HG03469 (cell line): ENCODE data around the gene CUEDC2.

Source experiments
- ATAC-seq: cut with Tn5 transposase; IDR thresholded peaks from one replicate; pipeline ENCODE4 v1.9.1; 2021; ENCODE audit warnings: mild to moderate bottlenecking, moderate library complexity, moderate number of reproducible peaks; ENCODE audit not compliant: unreplicated experiment

CUEDC2 gene

DNA sequence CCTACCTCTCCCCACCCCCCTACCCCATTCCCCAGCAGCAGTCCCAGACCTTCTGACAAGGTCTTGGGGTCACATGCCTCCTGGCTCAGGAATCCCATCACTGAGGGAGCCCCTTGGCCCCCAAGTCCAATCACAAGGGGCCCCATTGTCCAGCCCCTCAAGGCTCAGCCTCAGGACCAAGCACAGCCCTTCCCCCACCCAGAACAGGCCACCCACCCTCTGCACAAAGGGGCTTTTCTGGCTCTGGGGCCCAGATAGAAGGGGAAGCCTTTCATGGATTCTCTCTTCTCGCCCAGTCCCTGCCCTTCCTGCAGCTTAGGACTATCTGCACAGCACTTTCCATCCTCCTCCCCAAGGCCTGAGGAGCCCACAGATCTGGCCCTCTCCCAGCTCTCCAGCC is 6.9 kb downstream of the CUEDC2 start:
- ATAC-seq = no peak

DNA sequence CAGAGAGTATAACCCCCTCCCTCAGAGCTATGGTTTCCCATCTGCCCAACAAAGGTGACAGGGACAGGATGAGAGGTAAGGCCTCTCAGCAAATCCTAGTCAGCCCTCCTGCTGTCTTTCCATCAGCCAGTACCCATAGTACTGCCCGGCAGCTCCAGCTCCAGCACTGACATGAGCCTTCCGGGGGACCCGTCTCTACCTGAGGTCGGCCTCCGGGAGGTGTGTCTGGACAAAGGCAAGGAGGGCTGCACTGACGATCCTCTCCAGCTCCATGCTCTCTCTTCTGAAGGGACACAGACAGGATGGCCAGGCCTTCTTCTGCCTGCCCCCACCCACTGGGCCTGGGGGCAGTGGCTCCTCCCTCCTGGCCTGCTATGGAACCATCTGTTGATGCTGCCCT is 7.5 kb downstream of the CUEDC2 start:
- ATAC-seq = no peak

DNA sequence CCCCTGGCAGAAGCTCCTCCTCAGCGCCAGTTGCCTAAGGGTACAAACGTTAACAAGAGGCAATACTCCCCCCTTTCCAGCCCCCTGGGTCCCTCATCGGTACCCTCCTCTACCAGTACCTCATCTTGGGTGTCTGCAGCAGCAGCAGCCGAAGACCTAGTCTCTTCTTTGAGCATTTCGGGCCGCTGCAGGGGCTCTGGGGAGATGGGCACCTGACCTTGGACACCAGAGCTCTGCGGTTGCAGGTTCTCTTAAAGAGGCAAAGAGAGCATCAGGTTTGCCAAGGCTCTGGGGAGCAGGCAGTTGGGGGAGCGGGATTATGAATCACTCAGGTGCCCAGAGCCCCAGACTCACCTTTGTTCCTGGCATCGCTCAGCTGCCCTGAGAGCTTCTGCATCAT is 8.2 kb downstream of the CUEDC2 start:
- ATAC-seq = no peak

DNA sequence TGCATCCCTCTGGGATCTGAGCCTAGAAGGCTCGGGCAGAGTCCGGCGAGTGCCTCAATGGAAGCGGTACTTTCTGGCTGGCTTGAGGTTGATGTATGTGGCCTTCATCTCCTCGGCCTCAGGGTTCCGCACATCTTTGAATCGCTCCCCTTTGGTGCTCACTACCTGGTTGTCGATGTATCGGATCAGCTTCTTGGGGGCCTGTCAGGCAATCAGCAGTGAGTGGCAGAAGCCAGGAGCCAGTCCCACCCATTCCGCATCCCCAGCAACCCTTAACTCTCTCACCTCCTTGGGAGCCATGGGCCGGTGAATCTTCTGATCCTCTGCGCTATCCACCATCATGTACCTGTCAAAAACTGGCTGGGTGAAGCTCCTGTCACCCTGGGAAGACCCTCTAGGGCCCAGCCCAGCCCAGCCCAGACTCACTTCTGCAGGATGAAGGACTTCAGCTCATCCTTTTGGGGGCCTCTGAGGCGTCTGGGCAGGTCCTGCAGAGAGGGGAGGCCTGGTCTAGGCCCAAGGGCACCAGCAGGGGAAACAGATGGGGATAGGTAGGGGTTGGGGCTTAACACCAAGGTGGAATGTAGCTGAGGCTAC is 8.9 kb downstream of the CUEDC2 start:
- ATAC-seq = no peak

DNA sequence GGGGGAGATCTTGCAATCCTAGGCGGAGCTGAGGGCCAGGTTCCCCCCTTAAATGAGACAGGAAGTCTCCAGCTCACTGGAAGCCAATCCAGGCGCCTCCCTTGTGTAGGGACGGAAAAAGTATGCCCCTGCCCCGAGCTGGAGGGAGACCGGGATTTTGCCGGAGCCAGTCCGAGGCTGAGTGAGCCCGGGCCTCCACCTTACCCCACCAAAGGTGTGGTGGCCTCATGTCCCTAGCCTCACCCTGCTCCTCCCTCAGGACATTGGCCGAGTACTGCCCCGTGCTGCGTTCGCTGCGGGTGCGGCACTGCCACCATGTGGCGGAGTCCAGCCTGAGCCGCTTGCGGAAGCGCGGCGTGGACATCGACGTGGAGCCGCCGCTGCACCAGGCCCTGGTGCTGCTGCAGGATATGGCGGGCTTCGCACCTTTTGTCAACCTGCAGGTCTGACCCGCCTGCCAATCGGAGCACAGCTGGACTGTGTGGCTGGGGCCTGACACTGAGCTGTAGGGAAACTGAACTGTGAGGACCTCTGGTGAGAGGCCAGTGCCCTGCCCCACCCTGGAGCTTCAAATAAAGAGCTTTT is 9.7 kb downstream of the CUEDC2 start:
- no peak for ATAC-seq

DNA sequence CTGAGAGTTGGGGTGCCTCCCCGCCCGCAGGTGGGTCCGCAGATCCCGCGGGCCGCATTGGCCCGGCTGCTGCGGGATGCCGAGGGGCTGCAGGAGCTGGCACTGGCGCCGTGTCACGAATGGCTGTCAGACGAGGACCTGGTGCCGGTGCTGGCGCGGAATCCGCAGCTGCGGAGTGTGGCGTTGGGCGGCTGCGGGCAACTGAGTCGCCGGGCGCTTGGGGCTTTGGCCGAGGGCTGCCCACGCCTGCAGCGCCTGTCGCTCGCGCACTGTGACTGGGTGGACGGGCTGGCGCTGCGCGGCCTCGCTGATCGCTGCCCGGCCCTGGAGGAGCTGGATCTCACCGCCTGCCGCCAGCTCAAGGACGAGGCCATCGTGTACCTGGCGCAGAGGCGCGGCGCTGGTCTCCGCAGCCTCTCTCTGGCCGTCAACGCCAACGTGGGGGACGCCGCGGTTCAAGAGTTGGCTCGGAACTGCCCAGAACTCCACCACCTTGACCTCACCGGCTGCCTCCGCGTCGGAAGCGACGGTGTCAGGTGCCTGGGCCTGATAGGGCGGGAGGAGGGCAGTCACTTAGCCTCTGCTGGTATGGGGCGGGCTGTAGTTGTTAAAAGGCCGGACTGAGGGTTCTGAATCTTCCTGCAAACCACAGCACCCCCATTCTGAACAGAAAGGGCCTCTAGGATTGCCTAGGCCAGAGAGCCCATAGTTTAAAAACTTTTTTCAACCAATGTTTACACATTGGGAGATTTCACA is 10.4 kb downstream of the CUEDC2 start:
- ATAC-seq = no peak

DNA sequence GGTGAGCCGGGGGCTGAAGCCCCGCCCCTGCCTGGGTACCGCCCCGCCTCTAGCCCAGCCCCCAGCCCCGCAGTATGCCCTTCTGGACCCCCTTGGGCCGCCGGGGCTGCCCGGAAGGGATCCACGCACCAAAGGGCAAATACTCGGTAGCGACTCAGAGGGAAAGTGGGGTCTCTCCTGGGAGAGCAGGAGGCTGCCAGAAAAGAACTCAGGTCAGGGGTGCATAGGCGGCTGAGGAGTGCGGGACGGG is 10.9 kb downstream of the CUEDC2 start:
- no peak for ATAC-seq

DNA sequence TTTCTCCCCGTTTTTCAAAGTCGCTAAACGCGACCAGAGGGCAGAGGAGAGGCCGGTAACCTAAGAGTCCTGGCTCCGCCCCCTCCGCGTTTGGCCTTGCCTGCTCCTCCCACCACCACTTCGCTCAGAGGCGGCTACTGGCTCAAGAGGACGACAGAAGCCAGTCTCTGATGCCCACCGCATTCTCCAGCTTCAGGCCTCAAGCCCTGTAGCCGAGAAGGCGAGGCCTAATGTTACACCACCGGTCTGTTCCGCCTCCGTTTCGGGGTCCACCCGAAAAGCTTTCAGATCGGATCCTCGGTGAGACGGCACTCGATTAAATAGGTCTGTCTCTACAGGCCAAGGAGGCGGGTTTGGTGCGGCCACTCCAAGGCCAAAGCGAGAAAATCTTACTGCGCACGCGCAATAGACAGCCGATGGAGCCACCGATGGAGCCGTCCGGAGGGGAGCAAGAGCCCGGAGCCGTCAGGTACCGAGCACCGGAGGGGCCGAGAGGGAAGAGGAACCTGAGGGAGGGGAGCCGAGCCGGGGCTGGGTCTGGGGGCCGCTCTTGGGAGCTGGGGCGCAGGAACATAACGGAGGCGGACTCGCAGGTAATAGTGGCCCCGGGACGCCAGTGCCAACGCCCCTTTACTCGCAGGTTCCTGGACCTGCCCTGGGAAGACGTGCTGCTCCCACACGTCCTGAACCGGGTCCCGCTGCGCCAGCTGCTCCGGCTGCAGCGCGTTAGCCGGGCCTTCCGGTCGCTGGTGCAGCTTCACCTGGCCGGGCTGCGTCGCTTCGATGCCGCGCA is 11.5 kb downstream of the CUEDC2 start, which contains the start of gene FBXL15:
FBXL15 (plus strand) TSS at position 123 of the 793 bp plus-strand sequence; CDS start at position 417, 294 bp downstream.
- peak; percentile 29 for ATAC-seq

DNA sequence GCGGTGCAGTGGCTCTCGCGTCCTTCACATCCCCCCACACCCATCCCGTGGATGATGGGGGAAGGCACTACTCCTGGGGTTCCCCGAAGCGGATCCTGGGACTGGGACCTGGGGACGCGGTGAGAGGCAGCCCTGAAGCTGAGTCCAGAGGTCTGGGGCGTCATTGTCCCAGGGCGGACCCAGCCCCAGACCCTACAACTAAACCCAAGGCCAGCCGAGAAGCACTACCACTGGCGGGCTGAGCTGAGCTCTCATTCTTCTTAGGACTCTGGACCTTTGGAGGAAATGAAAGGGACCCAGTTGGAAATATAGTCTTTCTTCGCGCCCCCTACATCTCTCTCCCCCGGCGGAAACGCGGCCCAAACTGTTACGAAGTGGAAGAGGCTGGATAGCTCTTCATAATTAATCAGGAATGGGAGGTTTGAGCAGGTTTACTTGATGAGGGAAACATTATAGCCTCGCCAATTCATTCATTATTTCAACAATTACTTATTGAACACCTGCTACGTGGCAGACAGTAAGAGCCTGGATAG is 12.1 kb downstream of the CUEDC2 start:
- ATAC-seq = no peak

DNA sequence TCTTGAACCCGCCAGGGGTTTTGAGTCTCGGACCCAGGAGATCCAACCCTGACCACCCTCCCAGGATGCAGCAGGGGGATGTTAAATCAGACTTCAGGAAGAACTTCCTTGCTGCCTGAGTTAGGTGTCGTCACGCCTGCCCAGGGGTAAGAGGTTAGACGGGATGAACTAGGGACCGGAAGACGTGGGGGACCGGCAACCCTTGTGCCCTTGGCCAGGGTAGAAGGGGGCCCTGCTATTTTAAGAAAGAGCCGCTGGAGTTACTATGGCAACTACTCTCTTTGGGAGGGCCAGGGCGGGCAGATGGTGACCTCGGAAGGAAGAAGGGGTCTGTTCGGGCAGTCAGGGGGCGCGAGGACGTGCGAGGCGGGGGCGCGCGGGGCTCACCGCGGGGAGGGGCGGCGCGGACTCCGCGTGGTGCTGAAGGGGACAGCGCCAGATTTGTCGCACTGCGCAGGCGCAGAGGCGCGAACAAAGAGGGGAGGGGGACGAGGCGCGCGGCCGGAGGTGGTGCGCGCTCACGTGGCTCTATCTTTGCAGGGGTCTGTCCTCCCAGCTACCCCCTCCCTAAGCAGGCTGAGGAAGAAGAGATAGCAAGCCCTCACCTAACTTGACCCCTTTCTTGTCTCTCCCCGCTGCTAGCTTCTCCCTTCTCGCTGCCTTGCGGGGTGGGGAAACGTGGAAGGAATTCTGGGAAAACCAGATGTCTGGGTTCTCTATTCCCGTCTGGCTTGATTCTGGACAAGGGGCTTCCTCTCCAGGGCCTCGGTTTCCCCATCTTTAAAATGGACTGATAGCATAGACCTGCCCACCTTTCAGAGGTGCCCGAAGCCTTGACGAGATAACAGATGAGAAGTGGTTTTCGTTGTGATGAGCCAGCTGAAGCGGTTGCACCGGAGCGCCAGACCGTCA is 12.8 kb downstream of the CUEDC2 start:
- ATAC-seq = no peak

DNA sequence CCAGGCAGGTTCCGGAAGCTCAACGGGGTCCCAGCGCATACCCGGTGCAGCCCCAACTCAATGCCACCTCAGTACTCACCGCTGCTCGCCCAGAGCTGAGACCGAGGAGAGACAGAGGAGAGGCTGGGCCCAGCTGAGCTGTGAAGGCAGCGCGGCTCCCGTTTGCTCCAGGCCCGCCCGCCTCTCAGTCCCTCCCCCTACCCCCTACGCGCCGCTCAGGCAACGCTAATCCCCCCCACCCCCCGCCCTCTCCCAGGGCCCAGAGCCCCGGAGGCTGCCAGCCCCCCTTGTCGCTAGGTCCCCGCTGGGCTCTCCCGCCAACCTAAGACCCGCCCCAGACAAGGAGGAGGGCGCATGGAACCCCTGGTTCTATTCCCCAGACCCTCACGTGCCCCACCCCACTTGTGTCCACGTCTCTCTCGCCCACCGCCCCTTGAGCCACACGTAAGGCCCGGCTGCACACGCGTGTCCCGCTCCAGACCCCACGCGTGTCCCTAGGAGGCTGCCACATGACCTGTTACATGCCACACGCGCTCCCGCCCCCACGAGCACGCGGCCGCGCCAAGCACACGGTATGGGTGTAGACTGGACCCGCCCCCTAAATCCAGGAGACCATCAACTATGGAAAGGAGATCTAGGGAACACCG is 13.6 kb downstream of the CUEDC2 start, which contains the start of gene PSD:
PSD (minus strand) TSS at position 164 of the 647 bp plus-strand sequence. CDS start 1,747 bp downstream, outside the sequence.
- ATAC-seq = no peak

DNA sequence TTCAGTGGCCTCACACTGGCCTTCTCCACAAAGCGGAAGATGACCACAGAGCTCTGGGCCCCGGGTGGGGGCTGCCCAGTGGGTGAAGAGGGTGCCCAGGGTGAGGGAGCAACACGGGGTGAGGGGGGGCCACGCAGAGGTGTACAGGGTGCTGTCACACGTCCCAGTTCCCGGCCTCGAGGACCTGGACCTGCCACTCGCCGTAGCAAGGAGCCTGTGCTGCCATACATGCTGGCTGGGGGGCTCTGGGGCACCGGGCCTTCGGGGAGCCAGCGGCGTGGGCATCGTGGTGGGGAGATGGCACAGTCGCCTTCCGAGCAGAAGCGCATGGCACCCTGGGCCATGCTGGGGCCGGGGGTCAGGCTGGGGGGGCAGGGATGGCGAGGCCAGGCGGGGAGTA is 15.7 kb downstream of the CUEDC2 start:
- no peak for ATAC-seq

DNA sequence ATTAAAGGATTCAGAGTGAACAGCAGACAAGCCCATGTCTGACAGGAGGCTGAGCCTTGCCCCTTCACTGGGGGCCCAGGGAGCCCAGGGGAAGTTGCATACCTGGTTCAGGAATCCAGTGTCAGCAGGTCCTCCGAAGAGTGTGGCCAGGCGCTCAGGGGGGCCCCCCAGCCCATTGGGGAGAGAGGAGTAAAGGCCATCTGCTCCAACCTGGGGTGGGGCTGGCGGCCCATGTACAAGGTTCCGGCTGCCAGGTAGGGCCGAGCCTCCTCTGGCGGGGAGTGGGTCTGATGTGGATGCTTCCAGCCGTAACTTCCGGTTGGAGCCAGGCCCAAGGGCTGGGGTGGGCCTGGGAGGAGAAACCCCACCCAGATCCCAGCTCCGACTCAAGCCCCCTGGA is 16.1 kb downstream of the CUEDC2 start:
- no peak for ATAC-seq

DNA sequence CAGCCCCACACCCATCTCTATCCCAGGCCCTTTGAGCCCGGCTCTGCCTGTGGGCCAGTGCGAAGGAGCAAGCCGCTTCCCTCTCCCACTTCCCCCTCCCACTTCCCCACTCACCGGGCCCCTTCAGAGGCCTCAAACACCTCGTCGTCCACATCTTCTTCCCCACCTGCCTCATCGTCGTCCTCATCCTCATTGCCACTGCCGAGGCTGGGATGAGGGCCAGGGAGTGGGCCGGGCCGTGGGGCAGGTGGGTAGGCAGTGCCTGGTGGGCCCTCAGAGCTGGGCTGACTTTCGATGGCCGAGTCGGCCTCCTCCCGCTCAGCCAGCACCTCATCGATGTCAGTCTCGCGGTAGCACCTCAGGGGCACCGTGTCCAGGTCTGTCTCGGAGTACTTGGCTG is 17.6 kb downstream of the CUEDC2 start:
- ATAC-seq = no peak

DNA sequence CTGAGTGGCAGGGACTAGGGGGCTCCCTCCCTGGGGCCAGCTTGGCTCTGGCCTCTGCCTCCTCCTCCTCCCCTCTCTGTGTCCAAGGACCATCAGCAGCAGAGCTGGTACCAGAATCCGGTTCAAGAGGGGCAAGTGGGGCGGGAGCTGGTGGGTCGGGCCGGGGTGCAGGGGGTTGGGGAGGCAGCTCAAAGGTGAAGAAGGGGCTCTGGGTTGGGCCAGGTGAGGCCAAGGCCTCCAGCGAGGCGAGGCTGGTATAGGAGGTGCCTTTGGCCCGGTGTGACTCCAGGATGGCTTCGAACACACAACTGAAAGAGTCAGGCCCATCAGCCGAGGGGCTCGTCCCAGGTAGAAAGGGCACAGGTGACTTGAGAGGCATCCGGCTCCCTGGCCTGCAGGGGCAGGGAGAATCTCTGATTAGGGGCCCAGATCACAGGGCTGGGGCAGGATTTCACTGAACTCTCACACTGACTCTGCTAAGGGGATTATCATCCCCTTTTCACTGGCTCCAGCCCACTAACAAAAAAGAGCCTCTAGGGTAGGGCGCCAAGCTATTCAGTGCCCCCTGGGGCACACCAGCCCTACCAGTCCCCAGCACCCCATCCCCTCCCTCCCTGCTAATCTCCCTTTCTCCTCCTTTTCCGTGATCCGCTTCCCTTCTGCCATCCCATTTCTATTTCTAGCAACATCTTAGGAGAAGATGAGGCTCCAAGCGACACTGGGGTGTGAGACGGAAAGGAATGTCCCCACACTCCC is 18.4 kb downstream of the CUEDC2 start:
- ATAC-seq = no peak

DNA sequence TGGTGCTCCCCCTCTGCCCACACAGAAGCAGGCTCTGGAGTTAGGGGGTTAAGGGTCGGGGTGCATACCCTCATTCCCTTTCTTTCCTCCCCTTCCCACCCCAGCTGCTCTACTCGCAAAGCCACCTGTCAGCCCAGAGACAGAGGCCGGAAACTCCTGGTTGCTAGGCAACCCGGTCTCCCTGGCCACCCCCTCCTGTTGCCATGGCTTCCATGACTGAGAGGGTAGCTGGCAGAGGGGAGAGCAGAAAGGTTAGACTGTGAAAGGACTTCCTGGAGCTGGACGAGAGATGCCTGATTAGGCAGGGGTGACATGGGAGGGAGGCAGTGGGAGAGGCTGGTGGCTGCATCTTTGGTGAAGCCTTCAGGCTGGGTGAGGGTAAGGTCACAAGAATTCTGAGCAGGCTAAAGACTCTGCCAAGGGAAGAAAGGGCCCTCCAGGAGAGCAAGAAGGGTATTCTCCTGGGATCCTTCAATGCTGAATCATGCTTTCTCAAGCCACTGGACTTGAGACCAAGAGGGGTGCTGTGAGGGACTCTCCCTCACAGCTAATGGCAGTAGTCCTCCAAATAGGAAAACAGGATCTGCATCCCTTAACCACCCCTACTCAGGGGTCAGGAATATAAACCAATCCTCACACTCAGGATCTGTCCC is 19.2 kb downstream of the CUEDC2 start:
- ATAC-seq = no peak

DNA sequence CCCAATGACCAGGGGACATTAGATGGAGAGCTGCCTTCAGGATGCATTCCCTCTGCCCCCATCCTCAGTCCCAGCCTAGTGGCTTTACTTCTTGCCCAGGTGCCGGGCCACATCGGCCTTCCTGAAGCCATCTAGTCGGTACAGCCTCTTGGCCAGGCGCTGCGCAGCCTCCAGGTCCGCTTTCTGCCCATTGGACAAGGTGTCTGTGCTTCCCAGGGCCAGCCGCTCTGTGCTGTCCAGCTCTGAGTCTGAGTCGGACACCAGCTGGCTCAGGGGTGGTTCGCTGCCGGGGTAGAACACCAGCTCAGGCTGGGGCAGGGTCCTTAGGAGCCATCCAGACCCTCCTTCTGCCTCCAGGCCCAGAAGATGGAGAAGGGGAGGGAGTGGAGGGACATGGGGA is 20.1 kb downstream of the CUEDC2 start:
- ATAC-seq = no peak
